IMR-90 (cell line): ENCODE measurements around the gene TBRG4.

Experiments used
- CEBPB ChIP-seq: IDR thresholded peaks from 2 replicates; pipeline ENCODE4 v1.6.1; 2012; ENCODE audit warnings: low read depth, low read length, improper control_type of control experiment
- CTCF ChIP-seq: conservative IDR thresholded peaks from 2 replicates; pipeline ENCODE4 v1.5.1; 2012; ENCODE audit warnings: mild to moderate bottlenecking, low read depth, low read length, improper control_type of control experiment
- ELK1 ChIP-seq: fragments of 150-350 bp; IDR thresholded peaks from 2 replicates; pipeline ENCODE4 v1.6.1; 2016; ENCODE audit warnings: low read depth, mild to moderate bottlenecking, low read length, moderate library complexity, borderline replicate concordance
- FOS ChIP-seq: fragments of 150-350 bp; IDR thresholded peaks from 2 replicates; pipeline ENCODE4 v1.6.1; 2016; ENCODE audit warnings: low read depth, low read length
- MAFK ChIP-seq: IDR thresholded peaks from 2 replicates; pipeline ENCODE4 v1.6.1; 2012; ENCODE audit warnings: low read depth, low read length, improper control_type of control experiment
- MAZ ChIP-seq: IDR thresholded peaks from 2 replicates; pipeline ENCODE4 v1.6.1; 2012; ENCODE audit warnings: low read depth, mild to moderate bottlenecking, low read length, improper control_type of control experiment, moderate library complexity, borderline replicate concordance
- MXI1 ChIP-seq: IDR thresholded peaks from 2 replicates; pipeline ENCODE4 v1.6.1; 2012; ENCODE audit warnings: low read depth, mild to moderate bottlenecking, low read length, moderate library complexity, borderline replicate concordance
- NFE2L2 ChIP-seq: fragments of 150-350 bp; IDR thresholded peaks from 2 replicates; pipeline ENCODE4 v1.6.1; 2016; ENCODE audit warnings: low read depth, mild to moderate bottlenecking, low read length
- POLR2A ChIP-seq: IDR thresholded peaks from 2 replicates; pipeline ENCODE4 v1.6.1; 2012; ENCODE audit warnings: mild to moderate bottlenecking, low read depth, low read length
- RAD21 ChIP-seq: IDR thresholded peaks from 2 replicates; pipeline ENCODE4 v1.6.1; 2012; ENCODE audit warnings: low read length, improper control_type of control experiment
- RFX5 ChIP-seq: IDR thresholded peaks from 2 replicates; pipeline ENCODE4 v1.8.0; 2012; ENCODE audit warnings: low read depth, mild to moderate bottlenecking, low read length, moderate library complexity
- SMC3 ChIP-seq: fragments of 150-350 bp; IDR thresholded peaks from 2 replicates; pipeline ENCODE4 v1.6.1; 2016; ENCODE audit warnings: low read depth, mild to moderate bottlenecking, antibody characterized with exemption, low read length, moderate library complexity
- USF2 ChIP-seq: fragments of 150-350 bp; IDR thresholded peaks from 2 replicates; pipeline ENCODE4 v1.6.1; 2017; ENCODE audit warnings: mild to moderate bottlenecking, antibody characterized with exemption, low read length, low read depth

- TF ChIP-seq POLR2A (no peak), CTCF (no peak), RFX5 (no peak), CEBPB (no peak), USF2 (no peak), MAZ (no peak), FOS (no peak), NFE2L2 (no peak), RAD21 (no peak), MAFK (no peak), SMC3 (no peak), MXI1 (no peak), ELK1 (no peak)
Measured at GRCh38 chr7:45088146-45088701, 23.3 kb downstream of the TBRG4 start.
